Activated CD8-positive, alpha-beta memory T cell treated with anti-CD3 and anti-CD28 coated beads, Interleukin-2, amount 50 U/mL, for 24 hours (primary cell): ENCODE data around the gene GAA.
"Not testable (repeated sequence)": the region's sequence is repeated elsewhere in the genome, so short reads cannot be mapped to it uniquely, and the experiment has no call there.

Experiments used
- DNase-seq: peaks from one replicate; pipeline ENCODE4 v3.0.0-alpha.2; 2020; ENCODE audit errors: extremely low read depth

The GAA gene

DNA sequence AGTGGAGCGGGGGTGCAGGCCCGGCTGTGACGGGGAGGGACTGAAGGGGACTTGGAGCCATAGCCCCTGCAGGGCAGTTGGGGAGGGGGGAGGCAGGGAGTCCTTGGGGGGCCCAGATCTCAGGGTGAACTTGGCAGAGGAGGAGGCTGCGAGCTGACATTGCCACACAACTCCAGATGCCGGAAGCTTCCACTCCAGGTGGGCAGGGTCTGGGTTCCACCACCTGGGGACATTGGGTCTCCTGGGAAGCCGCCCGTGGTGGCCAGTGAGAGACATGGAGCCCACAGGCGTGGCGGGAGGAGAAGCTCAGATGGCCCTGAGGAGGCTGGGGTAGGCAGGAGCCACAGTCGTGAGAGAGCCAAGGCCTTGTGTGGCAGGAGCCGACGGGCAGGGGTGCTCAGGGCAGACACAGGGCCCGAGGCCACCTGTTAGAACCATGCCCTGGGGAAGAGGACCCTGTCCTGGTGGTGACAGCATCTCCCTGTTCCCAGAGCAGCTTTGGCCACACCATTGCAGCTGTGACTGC is 18.2 kb upstream of the GAA start:
- DNase-seq: no peak

- DNase-seq: no peak
Observed at GRCh38 chr17:80084773-80085172, 16.6 kb upstream of the GAA start.

- DNase-seq: no peak
Observed at GRCh38 chr17:80086081-80086480, 15.3 kb upstream of the GAA start.

- DNase-seq: no peak
Observed at GRCh38 chr17:80086616-80087015, 14.8 kb upstream of the GAA start.

- DNase-seq: no peak
Observed at GRCh38 chr17:80087346-80088265, 13.8 kb upstream of the GAA start.

GRCh38 chr17:80089762-80090161 is 11.6 kb upstream of the GAA start:
- no peak for DNase-seq

DNA sequence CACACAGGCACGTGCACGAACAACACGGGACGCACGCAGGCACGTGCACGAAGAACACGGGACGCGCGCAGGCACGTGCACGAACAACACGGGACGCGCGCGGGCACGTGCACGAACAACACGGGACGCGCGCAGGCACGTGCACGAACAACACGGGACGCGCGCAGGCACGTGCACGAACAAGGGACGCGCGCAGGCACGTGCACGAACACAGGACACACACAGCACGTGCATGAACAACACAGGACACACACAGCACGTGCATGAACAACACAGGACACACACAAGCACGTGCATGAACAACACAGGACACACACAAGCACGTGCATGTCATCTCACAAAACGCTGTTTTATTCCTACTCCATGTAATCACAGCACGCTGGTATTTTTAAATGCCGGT is 11.2 kb upstream of the GAA start:
- not testable (repeated sequence) for DNase-seq

DNA sequence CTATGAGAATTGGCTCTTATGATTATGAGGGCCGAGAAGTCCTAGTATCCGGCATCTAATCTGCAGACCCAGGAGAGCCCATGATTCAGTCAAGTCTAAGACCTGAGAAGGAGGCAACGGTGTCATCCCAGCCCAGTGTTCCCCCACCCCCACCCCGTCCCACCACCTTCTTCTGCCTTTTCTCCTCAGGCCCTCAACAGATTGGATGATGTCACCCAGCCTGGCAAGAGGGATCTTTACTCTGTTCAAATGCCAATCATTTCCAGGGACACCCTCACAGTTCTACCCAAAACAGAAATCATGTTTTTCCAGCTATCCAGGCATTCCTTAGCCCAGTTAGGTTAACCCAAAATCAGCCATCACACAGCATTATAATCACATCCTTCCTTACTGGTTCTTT is 10.0 kb upstream of the GAA start:
- DNase-seq: no peak

DNA sequence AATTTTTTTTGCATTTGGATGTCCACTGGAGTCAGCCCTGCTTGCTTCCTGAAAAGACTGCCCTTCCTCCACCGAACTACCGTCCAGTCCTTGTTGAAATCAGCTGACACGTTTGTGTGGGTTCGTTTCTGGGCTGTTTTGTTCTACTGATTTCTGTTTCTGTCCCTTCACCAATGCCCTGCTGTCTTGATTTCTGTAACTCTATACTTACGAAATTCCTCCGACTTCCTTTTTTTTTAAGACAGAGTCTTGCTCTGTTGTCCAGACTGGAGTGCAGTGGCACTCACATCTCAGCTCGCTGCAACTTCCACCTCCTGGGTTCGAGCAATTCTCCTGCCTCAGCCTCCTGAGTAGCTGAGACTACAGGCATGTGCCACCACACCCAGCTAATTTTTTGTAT is 8.4 kb upstream of the GAA start:
- DNase-seq: no peak

GRCh38 chr17:80095038-80095843 is 6.1 kb upstream of the GAA start:
- DNase-seq: no peak

DNA sequence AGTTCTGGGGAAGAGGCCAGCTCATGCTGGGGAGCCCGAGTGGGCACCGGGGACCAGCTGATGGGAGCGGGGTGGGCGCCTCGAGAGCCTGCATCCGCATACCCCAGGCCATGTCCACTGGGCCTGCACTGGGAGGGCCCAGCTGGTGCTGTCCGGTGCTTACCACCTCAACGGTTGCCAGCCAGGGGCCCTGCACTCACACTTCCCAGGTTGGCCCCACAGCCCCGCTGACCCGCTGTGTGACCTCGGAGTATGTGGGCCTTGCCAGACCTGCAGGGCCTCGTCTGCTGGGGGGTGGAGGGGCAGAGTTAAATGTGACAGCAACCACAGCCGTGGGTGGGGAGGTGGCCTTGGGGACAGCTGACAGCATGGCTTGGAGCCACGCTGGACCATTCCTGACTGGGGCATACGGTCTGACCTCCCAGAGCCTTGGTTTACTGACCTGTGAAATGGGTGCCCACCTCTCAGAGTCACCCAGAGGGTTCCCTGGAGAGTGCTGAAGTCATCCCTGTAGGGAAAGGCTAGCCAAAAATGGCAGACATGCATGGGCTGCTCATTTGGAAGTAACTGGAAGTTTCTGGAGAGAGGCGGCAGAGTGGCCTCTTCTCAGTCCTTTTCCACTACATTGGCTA is 5.4 kb upstream of the GAA start:
- DNase-seq: no peak

DNA sequence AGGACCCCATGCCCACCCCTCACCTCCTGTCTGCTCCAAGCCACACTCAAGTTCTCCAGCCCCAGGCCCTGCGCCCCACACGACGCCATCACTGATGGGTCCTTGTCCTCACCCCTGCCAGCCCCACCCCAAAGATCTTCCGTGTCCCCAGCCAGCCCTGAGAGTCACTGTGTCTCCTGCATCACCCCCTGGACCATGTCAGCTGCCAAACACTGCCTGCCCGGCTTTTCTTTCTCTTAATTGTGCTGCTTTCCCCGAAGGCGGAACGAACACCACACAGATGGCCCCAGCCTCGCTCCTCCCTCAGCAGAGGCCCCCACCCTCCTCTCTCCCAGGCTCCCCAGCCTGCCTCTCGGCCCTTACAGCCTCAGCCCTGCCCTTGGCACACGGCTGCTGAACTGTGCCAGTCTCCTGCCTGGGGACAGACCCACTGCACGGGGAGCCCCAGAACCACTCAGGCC is 4.8 kb upstream of the GAA start:
- DNase-seq: no peak

DNA sequence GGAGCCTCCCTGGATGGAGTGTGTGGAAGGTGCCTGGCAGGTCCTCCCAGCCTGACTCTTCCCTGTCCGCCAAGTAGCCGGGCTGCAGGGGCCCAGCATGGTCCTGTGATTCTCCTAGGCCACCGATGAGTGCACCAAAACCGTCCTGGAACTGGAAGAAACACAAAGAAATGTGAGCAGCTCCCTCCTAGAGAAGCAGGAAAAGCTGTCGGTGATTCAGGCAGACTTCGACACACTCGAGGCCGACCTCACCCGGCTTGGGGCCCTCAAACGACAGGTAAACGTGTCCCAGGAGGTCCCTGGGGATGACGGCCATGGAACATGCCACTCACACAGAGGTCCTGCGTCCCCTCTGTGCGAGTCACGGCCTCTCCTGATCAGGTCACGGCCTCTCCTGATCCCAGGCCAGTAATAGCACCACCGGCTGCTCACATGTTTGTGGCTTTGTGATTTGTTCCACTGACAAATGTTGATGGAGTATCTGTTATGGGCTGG is 4.2 kb upstream of the GAA start:
- no peak for DNase-seq

GRCh38 chr17:80097844-80098691 is 3.3 kb upstream of the GAA start:
- no peak for DNase-seq

GRCh38 chr17:80099291-80100034 is 1.9 kb upstream of the GAA start:
- DNase-seq: no peak

- DNase-seq: no peak
Observed at GRCh38 chr17:80100035-80100323, 1.4 kb upstream of the GAA start.

- DNase-seq: no peak
Observed at GRCh38 chr17:80101946-80102663, 724 bp downstream of the GAA start.

- no peak for DNase-seq
Observed at GRCh38 chr17:80102664-80103448, 1.5 kb downstream of the GAA start.

- no peak for DNase-seq
Observed at GRCh38 chr17:80103449-80104085, 2.2 kb downstream of the GAA start.
